ENCODE measurements around the gene LYZL4. TPM values are rescaled to one million over a fixed set of nuclear protein-coding genes. Genes with fewer than 3 reads are reported as not detected.

The LYZL4 gene
- total RNA-seq, 1 donor from 2014 or later: not detected

DNA sequence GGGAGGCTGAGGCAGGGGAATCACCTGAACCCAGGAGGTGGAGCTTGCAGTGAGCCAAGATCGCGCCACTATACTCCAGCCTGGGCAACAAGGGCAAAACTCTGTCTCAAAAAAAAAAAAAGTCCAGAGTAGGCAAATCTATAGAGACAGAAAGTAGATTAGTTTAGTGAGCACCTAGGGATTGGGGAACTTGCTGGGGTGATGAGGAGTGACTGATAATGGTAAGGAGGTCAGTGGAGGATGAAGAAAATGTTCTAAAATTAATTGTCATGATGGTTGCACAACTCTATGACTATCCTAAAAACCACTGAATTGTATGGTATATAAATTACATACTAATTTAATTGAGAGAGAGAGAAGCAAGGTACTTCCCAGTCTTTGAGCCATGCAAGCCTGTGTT lies 27.8 kb upstream of the LYZL4 start:
- Histone ChIP-seq H3K4me1 (no peaks in the 10 kb centered on the region), H3K27me3 (no peaks in the 10 kb centered on the region), H3K9me3 (no peaks in the 10 kb centered on the region), H3K36me3 (no peaks in the 10 kb centered on the region), H3K4me3 (no peak overlapping the region), H3K27ac (no peak overlapping the region)
- DNase-seq (ENCODE audit: low spot score in 2 of 2): no peak
- intact Hi-C loops (cut with DNase I): no loop called here
- TF ChIP-seq, protein P1, sequence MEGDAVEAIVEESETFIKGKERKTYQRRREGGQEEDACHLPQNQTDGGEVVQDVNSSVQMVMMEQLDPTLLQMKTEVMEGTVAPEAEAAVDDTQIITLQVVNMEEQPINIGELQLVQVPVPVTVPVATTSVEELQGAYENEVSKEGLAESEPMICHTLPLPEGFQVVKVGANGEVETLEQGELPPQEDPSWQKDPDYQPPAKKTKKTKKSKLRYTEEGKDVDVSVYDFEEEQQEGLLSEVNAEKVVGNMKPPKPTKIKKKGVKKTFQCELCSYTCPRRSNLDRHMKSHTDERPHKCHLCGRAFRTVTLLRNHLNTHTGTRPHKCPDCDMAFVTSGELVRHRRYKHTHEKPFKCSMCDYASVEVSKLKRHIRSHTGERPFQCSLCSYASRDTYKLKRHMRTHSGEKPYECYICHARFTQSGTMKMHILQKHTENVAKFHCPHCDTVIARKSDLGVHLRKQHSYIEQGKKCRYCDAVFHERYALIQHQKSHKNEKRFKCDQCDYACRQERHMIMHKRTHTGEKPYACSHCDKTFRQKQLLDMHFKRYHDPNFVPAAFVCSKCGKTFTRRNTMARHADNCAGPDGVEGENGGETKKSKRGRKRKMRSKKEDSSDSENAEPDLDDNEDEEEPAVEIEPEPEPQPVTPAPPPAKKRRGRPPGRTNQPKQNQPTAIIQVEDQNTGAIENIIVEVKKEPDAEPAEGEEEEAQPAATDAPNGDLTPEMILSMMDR (IDR thresholded peaks at IDR 0.05): no peak

DNA sequence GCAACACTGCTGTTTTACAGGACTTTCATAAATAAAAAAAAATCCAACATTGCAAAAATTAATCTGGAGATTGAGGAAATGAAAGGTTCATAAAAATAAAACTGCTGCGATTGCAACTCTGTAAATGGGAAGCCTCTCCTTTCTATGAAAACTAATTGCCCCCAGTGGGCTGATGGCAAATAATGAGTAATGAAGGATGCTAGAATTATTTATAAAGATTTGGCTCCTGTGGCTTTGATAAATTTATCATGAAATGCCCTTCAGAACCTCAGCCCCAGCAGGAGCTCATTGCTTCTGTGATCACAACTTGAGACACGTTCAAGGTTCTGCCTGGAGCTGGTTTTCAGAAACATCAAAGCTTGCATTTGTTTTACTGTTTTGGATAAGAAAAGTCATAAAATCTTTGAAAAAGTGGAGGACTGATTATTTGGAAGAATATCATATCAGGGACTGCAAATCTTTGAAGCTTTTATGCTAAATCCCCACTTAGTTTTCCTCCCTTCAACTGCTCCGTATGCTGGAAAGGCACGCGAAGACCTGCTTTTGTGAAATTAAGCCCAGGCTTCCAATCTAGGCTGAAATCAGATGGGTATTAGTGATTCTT lies 24.5 kb upstream of the LYZL4 start:
- H3K4me1 ChIP-seq: no peaks in the 10 kb centered on the region
- no peak overlapping the region for H3K4me3 ChIP-seq
- no peaks in the 10 kb centered on the region for H3K27me3 ChIP-seq
- no peak overlapping the region for H3K27ac ChIP-seq
- no peaks in the 10 kb centered on the region for H3K36me3 ChIP-seq
- TF ChIP-seq, protein P1 (IDR thresholded peaks at IDR 0.05): no peak
- no peak for DNase-seq (ENCODE audit: low spot score in 2 of 2)
- intact Hi-C loops (cut with DNase I): no loop called here
- H3K9me3 ChIP-seq: peaks cover 10 to 17% of the 10 kb centered on the region in 2 donors

DNA sequence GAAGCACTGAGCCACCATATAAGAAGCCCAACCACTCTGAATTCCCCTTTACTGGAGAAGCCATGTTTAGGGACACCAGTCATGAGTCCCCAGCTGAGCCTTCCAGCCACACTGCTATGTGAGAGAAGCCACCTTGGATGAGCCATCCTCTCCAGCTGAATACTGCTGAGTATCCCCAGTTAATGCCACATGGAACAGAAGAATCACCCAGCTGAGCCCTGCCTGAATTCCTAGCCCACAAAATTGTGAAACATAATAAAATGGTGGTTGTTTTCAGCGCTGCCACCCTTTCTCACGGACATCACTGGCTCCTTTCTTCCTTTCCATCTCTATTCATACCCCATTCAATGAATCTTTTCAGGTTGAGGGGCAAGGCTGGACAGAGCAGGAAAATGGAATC lies 22.1 kb upstream of the LYZL4 start:
- Histone ChIP-seq H3K27me3 (no peaks in the 10 kb centered on the region), H3K4me3 (no peak overlapping the region), H3K27ac (no peak overlapping the region), H3K36me3 (no peaks in the 10 kb centered on the region), H3K9me3 (peaks cover 10 to 17% of the 10 kb centered on the region in 2 donors), H3K4me1 (no peaks in the 10 kb centered on the region)
- TF ChIP-seq, protein P1 (IDR thresholded peaks at IDR 0.05): no peak
- intact Hi-C loops (cut with DNase I): no loop called here
- DNase-seq (ENCODE audit: low spot score in 2 of 2): no peak

DNA sequence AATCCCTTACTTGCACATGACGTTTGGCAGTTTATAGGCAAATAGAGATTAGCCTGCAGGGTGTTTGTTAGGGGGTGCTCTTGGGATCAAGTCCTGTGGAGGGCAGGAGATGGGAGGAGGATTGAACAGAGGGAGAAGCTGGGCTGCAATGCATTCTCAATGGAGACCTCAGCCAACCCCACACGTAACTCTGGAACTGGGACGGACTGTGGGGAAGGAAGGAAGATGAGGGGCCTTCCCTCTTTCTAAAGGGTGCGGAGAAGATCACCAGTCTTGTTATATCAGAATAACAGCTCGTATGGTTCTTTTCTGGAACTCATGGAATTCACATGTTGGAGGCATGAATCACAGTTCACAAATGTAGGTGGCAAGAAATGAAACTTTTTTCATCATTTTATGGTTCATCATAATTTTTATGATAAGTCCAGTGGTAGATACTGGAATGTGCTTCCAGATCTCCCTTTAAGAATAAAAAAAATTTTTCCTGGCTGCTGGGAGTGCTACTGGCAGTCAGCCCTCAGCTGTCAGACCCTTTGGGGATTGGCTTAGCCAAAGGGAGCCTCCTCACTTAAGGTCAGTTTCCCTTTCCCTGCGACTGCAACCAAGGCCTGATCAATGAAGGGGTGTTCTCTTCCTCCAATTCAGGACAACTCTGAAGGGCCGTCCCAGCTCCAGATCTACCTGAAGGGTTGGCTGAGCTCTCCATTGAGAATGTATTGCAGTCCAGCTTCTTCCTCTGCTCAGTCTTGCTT lies 20.5 kb upstream of the LYZL4 start:
- H3K27ac ChIP-seq: no peak overlapping the region
- no peak for DNase-seq (ENCODE audit: low spot score in 2 of 2)
- H3K4me1 ChIP-seq: no peaks in the 10 kb centered on the region
- no peak overlapping the region for H3K4me3 ChIP-seq
- peaks cover 10 to 17% of the 10 kb centered on the region in 2 donors for H3K9me3 ChIP-seq
- TF ChIP-seq, protein P1 (IDR thresholded peaks at IDR 0.05): no peak
- H3K27me3 ChIP-seq: no peaks in the 10 kb centered on the region
- H3K36me3 ChIP-seq: no peaks in the 10 kb centered on the region
- intact Hi-C loops (cut with DNase I): no loop called here

DNA sequence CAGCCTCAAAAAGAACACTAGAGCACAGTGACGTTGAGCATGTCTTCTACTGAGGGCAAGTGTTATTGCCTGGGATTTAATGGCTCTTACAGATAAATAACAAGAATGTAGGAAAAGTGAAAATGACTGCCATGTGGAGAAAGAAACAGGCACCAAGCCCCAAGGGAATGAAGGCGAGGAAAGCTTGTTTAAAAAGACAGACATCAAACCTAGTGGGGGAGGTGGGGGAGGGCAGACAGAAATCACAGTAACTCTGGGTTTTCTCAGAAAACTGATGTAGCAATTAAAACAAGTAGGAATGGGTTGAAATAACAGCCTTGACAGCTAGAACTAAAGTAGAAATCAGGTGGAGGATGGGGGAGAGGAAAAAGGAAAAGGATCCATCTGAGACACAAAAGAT lies 18.4 kb upstream of the LYZL4 start:
- no peak for DNase-seq (ENCODE audit: low spot score in 2 of 2)
- intact Hi-C loops (cut with DNase I): no loop called here
- TF ChIP-seq, protein P1 (IDR thresholded peaks at IDR 0.05): no peak
- Histone ChIP-seq H3K9me3 (peaks cover 10 to 17% of the 10 kb centered on the region in 2 donors), H3K27ac (no peak overlapping the region), H3K36me3 (no peaks in the 10 kb centered on the region), H3K4me1 (no peaks in the 10 kb centered on the region), H3K4me3 (no peak overlapping the region), H3K27me3 (no peaks in the 10 kb centered on the region)
